Measurements from ENCODE around the gene HIGD2A.
A peak's percentile ranks its signal among the peaks of the same experiment; 100 is the strongest.

HIGD2A gene, protein sequence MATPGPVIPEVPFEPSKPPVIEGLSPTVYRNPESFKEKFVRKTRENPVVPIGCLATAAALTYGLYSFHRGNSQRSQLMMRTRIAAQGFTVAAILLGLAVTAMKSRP

GRCh38 chr5:176388444-176389134 is at the start of gene HIGD2A, which contains the start of gene NOP16:
TSS of gene HIGD2A (plus strand) at chr5:176388751. CDS start at chr5:176388820, 69 bp downstream.
TSS of gene NOP16 (minus strand) at chr5:176388598. CDS start at chr5:176388539, 59 bp downstream.
- DNase-seq (ENCODE audit: low spot score) = peak; percentile 99

GRCh38 chr5:176339304-176339703 is 49.2 kb upstream of the HIGD2A start:
- DNase-seq (ENCODE audit: low spot score) = no peak

GRCh38 chr5:176341325-176342157 is 47.0 kb upstream of the HIGD2A start:
- DNase-seq (ENCODE audit: low spot score) = no peak

DNA sequence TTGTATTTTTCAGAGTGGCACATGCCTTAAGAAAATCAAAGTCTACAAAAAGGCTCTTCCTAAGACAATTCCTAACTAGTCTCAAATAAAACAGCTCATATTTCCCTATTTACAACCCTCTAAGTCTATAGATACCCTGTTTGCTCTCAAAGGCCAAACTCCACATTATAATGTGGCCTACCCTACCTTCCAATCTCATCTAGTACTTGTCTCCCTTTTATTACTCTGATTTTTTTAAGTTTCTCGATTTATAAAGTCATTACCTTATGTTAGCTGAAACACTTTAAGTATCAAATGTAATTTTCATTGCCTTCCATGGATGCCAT is 46.4 kb upstream of the HIGD2A start:
- DNase-seq (ENCODE audit: low spot score) = no peak

DNA sequence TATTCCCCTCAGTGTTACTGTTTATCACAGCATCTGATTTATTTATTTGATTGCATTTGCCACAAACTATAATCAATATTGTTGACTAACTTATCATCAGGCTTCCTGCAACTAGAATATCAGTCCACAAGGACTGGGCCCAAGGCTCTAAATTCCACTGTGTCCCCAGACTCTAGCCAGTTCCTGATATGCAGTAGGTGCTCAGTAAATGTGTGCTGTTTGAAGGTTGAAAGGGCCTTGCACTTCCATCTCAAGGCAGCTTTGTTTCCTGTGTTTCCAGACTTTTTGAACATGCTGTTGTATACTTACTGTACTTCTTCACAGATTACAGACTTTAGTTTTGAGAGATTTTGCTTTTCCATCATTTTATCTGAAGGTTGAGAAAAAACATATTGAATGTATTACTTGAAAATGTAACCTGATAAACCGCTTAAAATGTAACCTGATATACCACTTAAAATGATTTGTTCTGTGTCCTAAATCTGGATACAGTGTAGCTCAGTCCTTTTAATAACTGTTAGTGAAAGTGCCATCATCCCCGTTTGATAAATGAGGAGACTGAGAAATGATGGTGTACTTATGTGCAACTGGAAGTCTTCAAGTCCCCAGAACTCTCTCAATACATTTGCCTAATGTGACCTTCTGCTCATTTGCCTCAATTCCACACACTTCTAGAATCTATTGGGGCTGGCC is 45.6 kb upstream of the HIGD2A start:
- DNase-seq (ENCODE audit: low spot score) = no peak

DNA sequence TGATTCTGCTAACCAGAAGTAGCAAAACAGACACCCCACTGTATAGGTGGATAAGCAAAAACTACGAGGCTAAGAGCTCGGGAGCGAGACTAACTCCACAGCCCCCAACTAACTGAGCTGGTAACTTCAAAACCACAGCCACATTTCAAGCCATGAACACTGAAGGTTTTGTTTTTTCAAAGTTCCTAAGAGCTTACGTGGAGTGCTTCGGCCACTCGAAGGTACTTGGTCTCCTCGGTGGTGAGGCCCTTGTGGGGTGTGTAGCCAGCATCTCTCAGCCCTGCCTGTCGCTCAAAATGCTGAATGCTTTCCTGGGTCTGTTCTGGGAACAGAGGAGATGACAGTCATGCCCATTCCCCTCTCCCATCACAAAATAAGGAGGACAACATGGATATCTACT is 38.1 kb upstream of the HIGD2A start:
- DNase-seq (ENCODE audit: low spot score) = no peak

DNA sequence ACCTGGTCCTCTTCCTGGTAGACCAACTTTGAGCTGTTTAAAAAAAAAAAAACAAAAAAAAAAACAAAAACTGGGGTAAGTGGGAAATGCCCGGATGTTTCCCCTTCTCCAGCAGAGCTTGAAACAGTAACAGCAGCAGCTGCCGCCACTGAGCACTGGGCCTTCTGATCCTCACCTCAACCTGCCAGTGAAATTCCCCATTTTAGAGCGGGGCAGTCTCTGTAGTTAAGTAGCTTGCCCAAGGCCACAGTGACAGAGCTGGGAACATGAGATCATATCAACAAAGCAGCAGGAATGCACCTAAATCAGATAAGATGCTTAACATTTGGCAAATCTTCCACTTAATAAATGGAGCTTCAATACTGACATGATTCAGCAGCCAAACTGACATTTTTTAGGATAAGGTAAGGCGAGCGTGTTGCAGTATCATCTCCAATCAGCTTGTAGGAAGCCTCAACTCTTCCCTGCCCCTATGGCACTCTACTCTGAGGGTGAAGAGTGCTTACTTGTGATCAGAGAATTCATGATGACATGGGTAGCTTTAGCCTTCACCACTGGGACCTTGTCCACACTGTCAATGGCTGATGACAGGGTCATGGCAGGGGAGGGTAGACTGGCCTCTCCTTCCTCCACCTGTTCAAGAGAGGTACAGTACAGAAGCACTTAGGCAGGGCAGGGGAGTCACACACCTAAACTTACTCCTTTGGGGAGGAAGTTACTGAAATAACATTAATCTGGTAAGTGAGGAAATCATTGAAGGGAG is 36.3 kb upstream of the HIGD2A start:
- no peak for DNase-seq (ENCODE audit: low spot score)

- no peak for DNase-seq (ENCODE audit: low spot score)
These were observed 35.0 kb upstream of the HIGD2A start for GRCh38 chr5:176353533-176353932.

GRCh38 chr5:176355400-176356178 is 33.0 kb upstream of the HIGD2A start:
- DNase-seq (ENCODE audit: low spot score) = no peak

GRCh38 chr5:176356179-176356566 is 32.4 kb upstream of the HIGD2A start:
- DNase-seq (ENCODE audit: low spot score) = no peak

DNA sequence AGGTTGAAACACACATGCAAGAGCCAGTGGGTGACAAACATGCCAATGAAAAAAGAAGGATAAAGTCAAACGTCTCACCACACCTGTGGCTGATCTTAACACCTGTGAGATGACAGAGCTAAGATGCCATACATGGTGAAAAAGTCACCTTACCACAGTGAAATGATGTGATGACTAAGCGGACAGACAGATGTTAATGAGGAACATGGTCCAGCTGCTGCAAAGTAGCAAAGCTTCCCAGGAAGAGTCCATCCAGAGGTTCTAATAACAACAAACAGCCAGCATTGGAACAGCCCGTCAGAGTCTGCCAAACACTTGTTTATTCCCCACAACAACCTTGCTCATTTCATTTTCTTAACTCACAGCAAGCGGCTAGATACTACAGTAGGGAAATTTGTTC is 28.9 kb upstream of the HIGD2A start:
- no peak for DNase-seq (ENCODE audit: low spot score)

- DNase-seq (ENCODE audit: low spot score) = peak; percentile 14
These were observed 27.6 kb upstream of the HIGD2A start for GRCh38 chr5:176360894-176361436.

GRCh38 chr5:176361437-176362232 is 26.9 kb upstream of the HIGD2A start, which contains the start of gene KIAA1191:
TSS of gene KIAA1191 (minus strand) at chr5:176361764. CDS start at chr5:176359508, 2,256 bp downstream.
- peak; percentile 97 for DNase-seq (ENCODE audit: low spot score)

DNA sequence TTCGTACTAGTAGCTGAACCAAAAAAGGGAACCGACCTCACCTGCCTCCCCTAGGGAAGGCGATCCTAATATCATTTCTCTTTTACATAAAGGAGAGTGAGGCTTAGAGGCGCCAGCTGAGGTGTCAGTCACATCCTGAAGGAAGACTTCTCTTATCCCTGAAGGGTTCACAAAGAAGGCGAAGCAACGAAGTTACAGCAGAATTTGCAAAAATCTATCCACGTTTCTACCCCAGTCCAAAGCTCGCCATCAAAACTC is 26.4 kb upstream of the HIGD2A start:
- DNase-seq (ENCODE audit: low spot score) = no peak

DNA sequence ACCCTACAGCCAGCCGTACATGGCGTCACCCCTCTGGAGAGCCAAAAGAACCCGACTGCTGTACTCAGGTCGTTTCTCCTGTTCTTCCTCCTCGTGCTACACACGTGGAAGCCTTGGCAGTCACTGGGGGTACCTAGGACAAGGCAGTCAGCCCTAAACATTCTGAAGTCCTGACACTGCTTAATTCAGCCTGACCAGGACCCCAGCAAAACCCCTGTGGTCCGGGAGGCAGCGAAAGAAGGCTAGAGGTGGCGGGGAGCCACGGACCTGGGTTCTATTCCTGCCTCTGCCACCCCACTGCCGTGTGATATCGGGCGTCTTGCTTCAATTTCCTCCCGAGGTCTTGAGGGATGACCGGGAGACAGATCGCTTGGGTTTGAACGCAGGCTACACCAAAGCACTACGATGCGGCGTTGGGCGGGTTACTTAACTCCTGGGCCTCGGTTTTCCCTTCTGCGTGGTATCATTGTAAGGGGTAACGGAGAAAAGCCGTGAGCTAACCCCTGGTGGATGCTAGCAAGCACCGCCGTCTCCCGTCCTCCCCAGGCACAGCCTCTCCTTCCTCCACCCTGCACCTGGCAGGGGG is 23.7 kb upstream of the HIGD2A start:
- DNase-seq (ENCODE audit: low spot score) = no peak

GRCh38 chr5:176365351-176366231 is 23.0 kb upstream of the HIGD2A start, which contains the start of gene ARL10:
TSS of gene ARL10 (plus strand) at chr5:176365487. CDS start at chr5:176365564, 77 bp downstream.
- peak; percentile 53 for DNase-seq (ENCODE audit: low spot score)

GRCh38 chr5:176366232-176366894 is 22.2 kb upstream of the HIGD2A start:
- DNase-seq (ENCODE audit: low spot score) = no peak

DNA sequence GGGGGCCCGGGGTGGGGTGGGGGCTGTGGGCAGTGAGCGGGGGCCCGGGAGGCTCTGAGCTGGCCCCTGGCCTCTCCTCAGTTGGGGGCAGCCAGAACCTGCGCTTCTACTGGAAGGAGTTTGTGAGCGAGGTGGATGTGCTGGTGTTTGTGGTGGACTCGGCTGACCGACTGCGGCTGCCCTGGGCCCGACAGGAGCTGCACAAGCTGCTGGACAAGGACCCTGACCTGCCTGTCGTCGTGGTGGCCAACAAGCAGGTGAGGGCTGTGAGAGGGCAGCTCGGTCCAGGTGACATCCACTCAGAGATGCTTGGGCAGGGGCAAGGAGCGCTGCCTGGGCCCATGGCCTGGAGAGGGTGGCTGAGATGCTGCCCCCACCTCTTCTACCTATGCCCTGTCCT is 19.8 kb upstream of the HIGD2A start:
- DNase-seq (ENCODE audit: low spot score) = no peak
